Measurements from ENCODE around the gene SLC25A22. TPM values are rescaled to one million over a fixed set of nuclear protein-coding genes. Genes with fewer than 3 reads are reported as not detected.
A peak's percentile ranks its signal among the peaks of the same experiment; 100 is the strongest.

The SLC25A22 gene
- total RNA-seq, 4 donors from 2014 or later: 6.0 to 28.3 (median 9.7) TPM

DNA sequence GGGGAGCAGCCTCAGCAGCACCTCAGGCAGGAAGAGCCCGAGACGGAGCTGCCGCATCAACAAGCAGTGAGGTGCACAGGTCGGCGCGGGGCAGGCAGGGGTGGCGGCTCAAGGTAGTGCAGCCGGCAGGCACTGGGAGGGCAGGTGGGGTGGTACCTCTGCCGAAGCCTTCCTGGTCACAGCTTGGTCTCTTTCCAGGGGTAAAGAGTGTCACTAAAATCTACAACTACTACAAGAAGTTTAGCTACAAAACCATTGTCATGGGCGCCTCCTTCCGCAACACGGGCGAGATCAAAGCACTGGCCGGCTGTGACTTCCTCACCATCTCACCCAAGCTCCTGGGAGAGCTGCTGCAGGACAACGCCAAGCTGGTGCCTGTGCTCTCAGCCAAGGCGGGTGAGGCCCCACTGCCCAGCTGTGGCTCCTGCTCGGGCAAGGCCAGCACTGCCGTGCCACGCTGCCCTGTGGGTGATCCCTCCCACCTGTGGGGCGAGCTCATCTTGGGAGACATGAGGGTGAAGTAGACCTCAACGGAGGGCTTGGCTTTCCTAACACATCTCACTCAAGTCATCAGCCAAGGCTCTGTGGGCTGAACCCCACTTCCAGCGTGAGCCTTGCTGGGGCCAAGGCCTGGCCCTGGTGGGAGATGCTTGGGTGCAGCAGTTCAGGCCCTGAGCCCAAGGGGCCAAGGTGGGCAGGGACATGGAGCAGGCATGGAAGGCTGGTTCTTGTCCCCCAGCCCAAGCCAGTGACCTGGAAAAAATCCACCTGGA is 34.3 kb downstream of the SLC25A22 start:
- in situ Hi-C loops (cut with MboI; ENCODE audit: low pct_ligation_motif_present in 1 of 4, low pct_unique_long_range_greater_than_20kb in 1 of 4, low sequenced_read_pairs in 3 of 4): no loop called here
- Histone ChIP-seq H3K4me3 (no peak overlapping the region), H3K4me1 (peaks cover 3 to 13% (median 11%) of the 10 kb centered on the region in 4 donors), H3K27ac (peak overlapping the region in 2 of 4 donors; percentile 11 to 64), H3K36me3 (peaks cover 0 to 36% (median 22%) of the 10 kb centered on the region in 4 donors), H3K27me3 (no peaks in the 10 kb centered on the region), H3K9me3 (no peaks in the 10 kb centered on the region)
- DNase-seq: no peak
- TF ChIP-seq, protein P1, sequence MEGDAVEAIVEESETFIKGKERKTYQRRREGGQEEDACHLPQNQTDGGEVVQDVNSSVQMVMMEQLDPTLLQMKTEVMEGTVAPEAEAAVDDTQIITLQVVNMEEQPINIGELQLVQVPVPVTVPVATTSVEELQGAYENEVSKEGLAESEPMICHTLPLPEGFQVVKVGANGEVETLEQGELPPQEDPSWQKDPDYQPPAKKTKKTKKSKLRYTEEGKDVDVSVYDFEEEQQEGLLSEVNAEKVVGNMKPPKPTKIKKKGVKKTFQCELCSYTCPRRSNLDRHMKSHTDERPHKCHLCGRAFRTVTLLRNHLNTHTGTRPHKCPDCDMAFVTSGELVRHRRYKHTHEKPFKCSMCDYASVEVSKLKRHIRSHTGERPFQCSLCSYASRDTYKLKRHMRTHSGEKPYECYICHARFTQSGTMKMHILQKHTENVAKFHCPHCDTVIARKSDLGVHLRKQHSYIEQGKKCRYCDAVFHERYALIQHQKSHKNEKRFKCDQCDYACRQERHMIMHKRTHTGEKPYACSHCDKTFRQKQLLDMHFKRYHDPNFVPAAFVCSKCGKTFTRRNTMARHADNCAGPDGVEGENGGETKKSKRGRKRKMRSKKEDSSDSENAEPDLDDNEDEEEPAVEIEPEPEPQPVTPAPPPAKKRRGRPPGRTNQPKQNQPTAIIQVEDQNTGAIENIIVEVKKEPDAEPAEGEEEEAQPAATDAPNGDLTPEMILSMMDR (IDR thresholded peaks at IDR 0.05): peak in 1 of 5 experiments; percentile 30
- no peak for TF ChIP-seq POLR2AphosphoS5 (IDR thresholded peaks at IDR 0.05)
- peak; percentile 12 for TF ChIP-seq POLR2A (IDR thresholded peaks at IDR 0.05)
- WGBS, 2 donors (ENCODE audit: low coverage in 1 of 2): 80% methylated on average over 22 of the region's 22 CpGs; no CpG with 5 or more reads in 1 of the 2 donors
- intact Hi-C loops (cut with DNase I; ENCODE audit: low total_unique reads): no loop called here

DNA sequence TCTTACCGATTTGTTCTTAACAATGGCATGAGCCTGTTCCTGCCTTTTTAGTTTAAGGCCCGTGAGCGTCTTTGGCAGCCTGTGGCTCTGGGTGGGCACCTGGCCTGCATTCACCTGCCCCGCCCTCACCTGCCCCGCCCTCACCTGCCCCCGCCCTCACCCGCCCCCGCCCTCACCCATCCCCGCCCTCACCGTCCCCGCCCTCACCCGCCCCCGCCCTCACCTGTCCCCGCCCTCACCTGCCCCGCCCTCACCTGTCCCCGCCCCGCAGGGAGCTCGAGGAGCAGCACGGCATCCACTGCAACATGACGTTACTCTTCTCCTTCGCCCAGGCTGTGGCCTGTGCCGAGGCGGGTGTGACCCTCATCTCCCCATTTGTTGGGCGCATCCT is 35.0 kb downstream of the SLC25A22 start:
- Histone ChIP-seq H3K4me3 (no peak overlapping the region), H3K4me1 (peaks cover 3 to 13% (median 11%) of the 10 kb centered on the region in 4 donors), H3K36me3 (peaks cover 0 to 36% (median 22%) of the 10 kb centered on the region in 4 donors), H3K27me3 (no peaks in the 10 kb centered on the region), H3K9me3 (no peaks in the 10 kb centered on the region), H3K27ac (peak overlapping the region; percentile 36 to 80 (median 56))
- in situ Hi-C loops (cut with MboI; ENCODE audit: low pct_ligation_motif_present in 1 of 4, low pct_unique_long_range_greater_than_20kb in 1 of 4, low sequenced_read_pairs in 3 of 4): no loop called here
- TF ChIP-seq POLR2AphosphoS5 (IDR thresholded peaks at IDR 0.05) (no peak), EP300 (IDR thresholded peaks at IDR 0.05; ENCODE audit: low read depth) (no peak), POLR2A (IDR thresholded peaks at IDR 0.05) (no peak)
- TF ChIP-seq, protein P1 (IDR thresholded peaks at IDR 0.05): no peak
- intact Hi-C loops (cut with DNase I; ENCODE audit: low total_unique reads): no loop called here
- WGBS, 2 donors (ENCODE audit: low coverage in 1 of 2): 40% methylated on average over 19 of the region's 24 CpGs; no CpG with 5 or more reads in 1 of the 2 donors
- DNase-seq: peak; percentile 72

DNA sequence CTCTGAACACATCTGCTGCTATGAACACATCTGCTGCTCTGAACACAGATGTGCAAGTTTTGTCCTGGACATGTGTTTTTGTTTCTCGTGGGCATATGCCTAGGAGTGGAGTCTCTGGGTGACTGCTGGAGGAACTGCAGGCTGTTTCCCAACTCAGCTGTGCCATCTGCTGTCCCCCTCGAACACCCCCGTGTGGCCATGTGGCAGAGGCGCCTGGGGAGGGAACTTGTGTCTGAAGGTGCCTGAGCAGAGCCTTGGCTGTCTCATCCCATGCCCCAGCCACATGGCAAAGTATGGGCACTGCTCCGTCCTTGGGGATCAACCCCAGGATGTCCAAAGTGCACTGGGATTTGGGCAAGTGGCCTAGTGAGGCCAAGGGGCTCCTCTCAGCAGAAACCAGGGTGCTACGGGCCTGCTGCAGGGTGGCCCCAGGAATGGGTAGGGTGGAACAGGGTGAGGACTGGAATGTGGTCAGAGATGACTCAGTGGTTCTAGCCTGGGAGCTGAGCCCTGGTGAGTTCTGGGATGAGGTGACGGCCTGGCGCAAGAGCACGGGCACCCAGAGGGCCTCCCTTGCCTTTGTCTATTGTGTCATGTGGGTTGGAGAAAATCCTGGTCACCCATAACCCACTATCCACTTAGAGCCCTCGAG is 35.5 kb downstream of the SLC25A22 start:
- Histone ChIP-seq H3K27ac (peak overlapping the region; percentile 36 to 80 (median 56)), H3K27me3 (no peaks in the 10 kb centered on the region), H3K4me3 (no peak overlapping the region), H3K9me3 (no peaks in the 10 kb centered on the region), H3K36me3 (peaks cover 0 to 41% (median 22%) of the 10 kb centered on the region in 4 donors), H3K4me1 (peaks cover 3 to 13% (median 11%) of the 10 kb centered on the region in 4 donors)
- 50% methylated on average over 10 of the region's 10 CpGs; no CpG with 5 or more reads in 1 of the 2 donors for WGBS, 2 donors (ENCODE audit: low coverage in 1 of 2)
- in situ Hi-C loops (cut with MboI; ENCODE audit: low pct_ligation_motif_present in 1 of 4, low pct_unique_long_range_greater_than_20kb in 1 of 4, low sequenced_read_pairs in 3 of 4) (no loop called here), intact Hi-C loops (cut with DNase I; ENCODE audit: low total_unique reads) (no loop called here)
- no peak for TF ChIP-seq EP300 (IDR thresholded peaks at IDR 0.05; ENCODE audit: low read depth)
- no peak for TF ChIP-seq POLR2AphosphoS5 (IDR thresholded peaks at IDR 0.05)
- TF ChIP-seq POLR2A (IDR thresholded peaks at IDR 0.05): peak; percentile 16
- TF ChIP-seq, protein P1 (IDR thresholded peaks at IDR 0.05): peak in 4 of 5 experiments; percentile 15 to 53 (median 26)
- peak; percentile 52 for DNase-seq

- Histone ChIP-seq H3K27ac (no peak overlapping the region), H3K4me3 (no peak overlapping the region), H3K9me3 (no peaks in the 10 kb centered on the region), H3K27me3 (no peaks in the 10 kb centered on the region), H3K4me1 (peaks cover 3 to 13% (median 11%) of the 10 kb centered on the region in 4 donors), H3K36me3 (peaks cover 0 to 46% (median 22%) of the 10 kb centered on the region in 4 donors)
- WGBS, 2 donors (ENCODE audit: low coverage in 1 of 2): 92 to 94% methylated on average over 6 to 8 of the region's 8 CpGs
- TF ChIP-seq, protein P1 (IDR thresholded peaks at IDR 0.05): no peak
- TF ChIP-seq POLR2AphosphoS5 (IDR thresholded peaks at IDR 0.05) (no peak), EP300 (IDR thresholded peaks at IDR 0.05; ENCODE audit: low read depth) (no peak), POLR2A (IDR thresholded peaks at IDR 0.05) (no peak)
- intact Hi-C loops (cut with DNase I; ENCODE audit: low total_unique reads): no loop called here
- no peak for DNase-seq
- in situ Hi-C loops (cut with MboI; ENCODE audit: low pct_ligation_motif_present in 1 of 4, low pct_unique_long_range_greater_than_20kb in 1 of 4, low sequenced_read_pairs in 3 of 4): no loop called here
These were observed 36.5 kb downstream of the SLC25A22 start for GRCh38 chr11:761526-762108.
